Measurements from ENCODE around the gene ETV6.

ETV6 gene

GRCh38 chr12:11695321-11695720 lies 45.8 kb downstream of the ETV6 start:
- DNase-seq (ENCODE audit: low spot score), result no peak

GRCh38 chr12:11696084-11696483 lies 46.6 kb downstream of the ETV6 start:
- no peak for DNase-seq (ENCODE audit: low spot score)

GRCh38 chr12:11697131-11697530 lies 47.7 kb downstream of the ETV6 start:
- no peak for DNase-seq (ENCODE audit: low spot score)

- DNase-seq (ENCODE audit: low spot score), result no peak
Measured at GRCh38 chr12:11697670-11698387, 48.4 kb downstream of the ETV6 start.

- DNase-seq (ENCODE audit: low spot score), result no peak
Measured at GRCh38 chr12:11698729-11699128, 49.3 kb downstream of the ETV6 start.

- no peak for DNase-seq (ENCODE audit: low spot score)
Measured at GRCh38 chr12:11701433-11701832, 52.0 kb downstream of the ETV6 start.

- DNase-seq (ENCODE audit: low spot score), result no peak
Measured at GRCh38 chr12:11702959-11703358, 53.5 kb downstream of the ETV6 start.

- no peak for DNase-seq (ENCODE audit: low spot score)
Measured at GRCh38 chr12:11703378-11703777, 53.9 kb downstream of the ETV6 start.

- DNase-seq (ENCODE audit: low spot score), result no peak
Measured at GRCh38 chr12:11704089-11704488, 54.6 kb downstream of the ETV6 start.

GRCh38 chr12:11705010-11705409 lies 55.5 kb downstream of the ETV6 start:
- DNase-seq (ENCODE audit: low spot score), result no peak

GRCh38 chr12:11706509-11707379 lies 57.3 kb downstream of the ETV6 start:
- no peak for DNase-seq (ENCODE audit: low spot score)

GRCh38 chr12:11707535-11707934 lies 58.1 kb downstream of the ETV6 start:
- no peak for DNase-seq (ENCODE audit: low spot score)

- DNase-seq (ENCODE audit: low spot score), result no peak
Measured at GRCh38 chr12:11709513-11709912, 60.0 kb downstream of the ETV6 start.

- DNase-seq (ENCODE audit: low spot score), result no peak
Measured at GRCh38 chr12:11710431-11710830, 61.0 kb downstream of the ETV6 start.

GRCh38 chr12:11710906-11711305 lies 61.4 kb downstream of the ETV6 start:
- no peak for DNase-seq (ENCODE audit: low spot score)

- DNase-seq (ENCODE audit: low spot score), result no peak
Measured at GRCh38 chr12:11711651-11712327, 62.3 kb downstream of the ETV6 start.

- no peak for DNase-seq (ENCODE audit: low spot score)
Measured at GRCh38 chr12:11712491-11712890, 63.0 kb downstream of the ETV6 start.

GRCh38 chr12:11713202-11713601 lies 63.7 kb downstream of the ETV6 start:
- no peak for DNase-seq (ENCODE audit: low spot score)

- DNase-seq (ENCODE audit: low spot score), result no peak
Measured at GRCh38 chr12:11714626-11715025, 65.2 kb downstream of the ETV6 start.

- DNase-seq (ENCODE audit: low spot score), result no peak
Measured at GRCh38 chr12:11715621-11716020, 66.1 kb downstream of the ETV6 start.

GRCh38 chr12:11716794-11717518 lies 67.5 kb downstream of the ETV6 start:
- no peak for DNase-seq (ENCODE audit: low spot score)

- no peak for DNase-seq (ENCODE audit: low spot score)
Measured at GRCh38 chr12:11717519-11717961, 68.1 kb downstream of the ETV6 start.
